Upper lobe of left lung (tissue), 4 donors: Measurements from ENCODE around the gene KDM4D.

Experiments
- CTCF ChIP-seq, 6 experiments: fragments of 450-650 bp in 4 of 6; fragments of 200-600 bp in 2 of 6; sonication (generic) in 2 of 6; IDR thresholded peaks; one replicate each; pipeline ENCODE4 v1.5.1; 2016 to 2019; ENCODE audit warnings: antibody characterized with exemption in 6 of 6
- POLR2A ChIP-seq, 4 donors: fragments of 450-650 bp; IDR thresholded peaks; one replicate each; pipeline ENCODE4 v1.5.1; 2016 to 2017; ENCODE audit warnings: antibody characterized with exemption in 4 of 4, mild to moderate bottlenecking in 2 of 4
- POLR2AphosphoS5 ChIP-seq, 2 donors: sonication (generic); formaldehyde crosslinking; IDR thresholded peaks; one replicate each; pipeline ENCODE4 v1.5.1; 2017; ENCODE audit warnings: antibody characterized with exemption in 2 of 2

GRCh38 chr11:95035316-95035715 lies 61.8 kb downstream of the KDM4D start:
- TF ChIP-seq POLR2A (IDR thresholded peaks at IDR 0.05) (no peak), CTCF (IDR thresholded peaks at IDR 0.05) (no peak), POLR2AphosphoS5 (IDR thresholded peaks at IDR 0.05) (no peak)
